Fibroblast of villous mesenchyme (primary cell): ENCODE results near the gene EFCAB3. TPM values are rescaled to one million over a fixed set of nuclear protein-coding genes. Genes with fewer than 3 reads are reported as not detected.
"Not testable (repeated sequence)": the region's sequence is repeated elsewhere in the genome, so short reads cannot be mapped to it uniquely, and the experiment has no call there.

Experiments used
- DNase-seq: peaks from one replicate; pipeline ENCODE4 v3.0.0-alpha.2; 2010; ENCODE audit warnings: low read depth
- H3K4me3 ChIP-seq: 2 replicates; pipeline ENCODE4 v1.5.1; 2011; ENCODE audit warnings: low read depth, mild to moderate bottlenecking, low read length
- CTCF ChIP-seq: IDR thresholded peaks from 2 replicates; pipeline ENCODE4 v1.5.1; 2012; ENCODE audit warnings: low read depth, mild to moderate bottlenecking, low read length; ENCODE audit not compliant: insufficient read depth
- small RNA-seq: library from RNA; depleted of rRNA; stranded (forward); fragments of <200 nt; gene quantifications from one replicate; pipeline ENCODE3, GENCODE V24; 2012
- total RNA-seq: library from RNA; depleted of rRNA; stranded (reverse); fragments of >200 nt; gene quantifications from 2 replicates; pipeline ENCODE4 v1.2.3, GENCODE V29; 2012

The EFCAB3 gene
- total RNA-seq, 1 donor, result not detected

- DNase-seq, H3K4me3 ChIP-seq: not testable (repeated sequence)
These were observed 73.8 kb downstream of the EFCAB3 start for GRCh38 chr17:62454111-62454510.

GRCh38 chr17:62456016-62456415 is 75.7 kb downstream of the EFCAB3 start:
- TF ChIP-seq CTCF, result no peak
- DNase-seq, result no peak
- no peak overlapping the region for H3K4me3 ChIP-seq

- H3K4me3 ChIP-seq, DNase-seq: not testable (repeated sequence)
These were observed 78.1 kb downstream of the EFCAB3 start for GRCh38 chr17:62458483-62458882.

GRCh38 chr17:62464422-62464821 is 84.1 kb downstream of the EFCAB3 start:
- not testable (repeated sequence) for DNase-seq, H3K4me3 ChIP-seq

- H3K4me3 ChIP-seq, DNase-seq: not testable (repeated sequence)
These were observed 84.9 kb downstream of the EFCAB3 start for GRCh38 chr17:62465271-62465670.

Small RNA genes within 50 kb of the gene (small RNA-seq; reads per million reads assigned to genes)
- not detected for gene RNU7-52P

Other genes with a start within 250 kb of the EFCAB3 start
- 22.2 and 29.4 TPM in 2 replicates for gene METTL2A, start 43.3 kb downstream of the EFCAB3 start, total RNA-seq
- 49.3 and 60.0 TPM in 2 replicates for gene TLK2, start 98.3 kb downstream of the EFCAB3 start, total RNA-seq
- gene MRC2, start 247.1 kb downstream of the EFCAB3 start, total RNA-seq, result 336 and 369 TPM in 2 replicates